OCI-LY3 (cell line): ENCODE data around the gene ZNF592.

Source experiments
- H2AFZ ChIP-seq: fragments of 200-600, 300-600 bp; shearing (Covaris generic); 2 replicates; pipeline ENCODE4 v1.6.0; 2014; ENCODE audit warnings: antibody characterized with exemption, low read depth, low read length
- H3K27ac ChIP-seq: fragments of 200-600, 300-600 bp; sonication (generic); 2 replicates; pipeline ENCODE4 v1.5.1; 2014; ENCODE audit warnings: mild to moderate bottlenecking, low read length, moderate library complexity, mixed read lengths
- H3K27me3 ChIP-seq: fragments of 200-600, 300-600 bp; sonication (generic); 2 replicates; pipeline ENCODE4 v1.6.1; 2014; ENCODE audit warnings: low read depth, low read length, mixed read lengths
- H3K36me3 ChIP-seq: fragments of 200-600, 300-600 bp; sonication (generic); replicated peaks from 2 replicates; pipeline ENCODE3; 2014; ENCODE audit warnings: low read depth, low read length, mixed read lengths
- H3K4me1 ChIP-seq: fragments of 300-600, 200-600 bp; sonication (generic); 2 replicates; pipeline ENCODE4 v1.6.1; 2014; ENCODE audit warnings: low read length, mixed read lengths
- H3K4me2 ChIP-seq: fragments of 200-600, 300-600 bp; sonication (generic); 2 replicates; pipeline ENCODE4 v1.6.1; 2014; ENCODE audit warnings: low read length, mixed read lengths
- H3K4me3 ChIP-seq: fragments of 300-600, 200-600 bp; sonication (generic); 2 replicates; pipeline ENCODE4 v1.5.1; 2014; ENCODE audit warnings: antibody characterized with exemption, mild to moderate bottlenecking, low read length, moderate library complexity
- H3K79me2 ChIP-seq: fragments of 300-600, 200-600 bp; shearing (Covaris generic); 2 replicates; pipeline ENCODE4 v1.6.1; 2014; ENCODE audit warnings: mild to moderate bottlenecking, low read length, mixed read lengths
- H3K9ac ChIP-seq: fragments of 300-600, 200-600 bp; shearing (Covaris generic); 2 replicates; pipeline ENCODE4 v1.6.0; 2014; ENCODE audit warnings: mild to moderate bottlenecking, low read length, moderate library complexity
- H3K9me3 ChIP-seq: fragments of 200-600, 300-600 bp; shearing (Covaris generic); 2 replicates; pipeline ENCODE4 v1.6.1; 2014; ENCODE audit warnings: low read length, mixed read lengths; ENCODE audit not compliant: insufficient read depth
- H4K20me1 ChIP-seq: fragments of 200-600, 300-600 bp; sonication (generic); 2 replicates; pipeline ENCODE4 v1.6.1; 2016; ENCODE audit warnings: low read length, mixed read lengths; ENCODE audit not compliant: insufficient read depth
- CTCF ChIP-seq: fragments of 200-600, 300-600 bp; sonication (generic); IDR thresholded peaks from 2 replicates; pipeline ENCODE4 v1.5.1; 2014; ENCODE audit warnings: antibody characterized with exemption, low read length, low read depth
- EZH2phosphoT487 ChIP-seq: fragments of 200-600 bp; shearing (Covaris generic); IDR thresholded peaks from 2 replicates; pipeline ENCODE4 v1.6.1; 2018; ENCODE audit warnings: antibody characterized with exemption, mixed run types, low read depth

Gene ZNF592

GRCh38 chr15:84828086-84828908 is 79.9 kb downstream of the ZNF592 start:
- TF ChIP-seq EZH2phosphoT487 (no peak), CTCF (no peak)
- H3K4me3 ChIP-seq = no peak overlapping the region
- H3K79me2 ChIP-seq = no peaks in the 10 kb centered on the region
- H4K20me1 ChIP-seq = no peaks in the 10 kb centered on the region
- H3K27me3 ChIP-seq = no peaks in the 10 kb centered on the region
- no peaks in the 10 kb centered on the region for H3K9me3 ChIP-seq
- H3K9ac ChIP-seq = no peak overlapping the region
- no peak overlapping the region for H3K27ac ChIP-seq
- no peak overlapping the region for H3K4me2 ChIP-seq
- no peaks in the 10 kb centered on the region for H3K36me3 ChIP-seq
- no peak overlapping the region for H2AFZ ChIP-seq
- peaks cover 17% of the 10 kb centered on the region for H3K4me1 ChIP-seq

GRCh38 chr15:84829428-84829827 is 81.0 kb downstream of the ZNF592 start:
- H3K9me3 ChIP-seq = no peaks in the 10 kb centered on the region
- peak overlapping the region; percentile 59 for H3K4me2 ChIP-seq
- H3K27me3 ChIP-seq = no peaks in the 10 kb centered on the region
- TF ChIP-seq CTCF (no peak), EZH2phosphoT487 (no peak)
- no peaks in the 10 kb centered on the region for H4K20me1 ChIP-seq
- peak overlapping the region; percentile 69 for H2AFZ ChIP-seq
- H3K9ac ChIP-seq = peak overlapping the region; percentile 10; the same call in 1 of the 2 replicates
- H3K79me2 ChIP-seq = no peaks in the 10 kb centered on the region
- peaks cover 17% of the 10 kb centered on the region for H3K4me1 ChIP-seq
- H3K36me3 ChIP-seq = no peaks in the 10 kb centered on the region
- H3K27ac ChIP-seq = no peak overlapping the region
- peak overlapping the region; percentile 51 for H3K4me3 ChIP-seq

GRCh38 chr15:84830036-84830435 is 81.6 kb downstream of the ZNF592 start:
- H2AFZ ChIP-seq = peak overlapping the region; percentile 69; the same call in 1 of the 2 replicates
- H3K4me1 ChIP-seq = peaks cover 17% of the 10 kb centered on the region
- no peaks in the 10 kb centered on the region for H3K36me3 ChIP-seq
- H3K9me3 ChIP-seq = no peaks in the 10 kb centered on the region
- H3K79me2 ChIP-seq = no peaks in the 10 kb centered on the region
- no peaks in the 10 kb centered on the region for H4K20me1 ChIP-seq
- peak overlapping the region; percentile 51 for H3K4me3 ChIP-seq
- no peak overlapping the region for H3K27ac ChIP-seq
- no peak for TF ChIP-seq EZH2phosphoT487
- TF ChIP-seq CTCF = no peak
- peak overlapping the region; percentile 59 for H3K4me2 ChIP-seq
- no peak overlapping the region for H3K9ac ChIP-seq
- no peaks in the 10 kb centered on the region for H3K27me3 ChIP-seq

GRCh38 chr15:84831028-84831427 is 82.6 kb downstream of the ZNF592 start:
- Histone ChIP-seq H3K4me1 (peaks cover 17% of the 10 kb centered on the region), H3K9me3 (no peaks in the 10 kb centered on the region), H3K27me3 (no peaks in the 10 kb centered on the region), H2AFZ (no peak overlapping the region), H3K79me2 (no peaks in the 10 kb centered on the region), H3K4me2 (no peak overlapping the region), H3K27ac (no peak overlapping the region), H3K36me3 (no peaks in the 10 kb centered on the region), H3K9ac (no peak overlapping the region), H3K4me3 (no peak overlapping the region), H4K20me1 (no peaks in the 10 kb centered on the region)
- TF ChIP-seq EZH2phosphoT487 (no peak), CTCF (no peak)
